HCT116 (cell line): ENCODE measurements around the gene GUCA2B.

Experiments used
- ELF1 ChIP-seq: IDR thresholded peaks from 2 replicates; pipeline ENCODE4 v1.6.1; 2012; ENCODE audit warnings: low read depth, borderline replicate concordance
- JUND ChIP-seq: IDR thresholded peaks from 2 replicates; pipeline ENCODE4 v1.6.1; 2012
- POLR2A ChIP-seq: IDR thresholded peaks from 2 replicates; pipeline ENCODE4 v1.7.0; 2011; ENCODE audit warnings: borderline replicate concordance; ENCODE audit not compliant: insufficient read depth, insufficient read length; ENCODE audit errors: extremely low read depth
- POLR2AphosphoS5 ChIP-seq: IDR thresholded peaks from 2 replicates; pipeline ENCODE4 v1.6.1; 2011; ENCODE audit warnings: mild to moderate bottlenecking, low read depth, low read length, moderate library complexity
- RAD21 ChIP-seq: IDR thresholded peaks from 2 replicates; pipeline ENCODE4 v1.6.1; 2012; ENCODE audit warnings: low read depth, mild to moderate bottlenecking
- TF ChIP-seq, protein P1 (sequence below), 3 experiments: fragments of 200-600 bp in 1 of 3; sonication (generic) in 1 of 3; IDR thresholded peaks in 2 of 3; conservative IDR thresholded peaks in 1 of 3; 2 replicates each; pipeline ENCODE4 v1.5.1; 2012 to 2017; ENCODE audit warnings: low read depth in 2 of 3, low read length in 2 of 3, antibody characterized with exemption in 1 of 3, borderline replicate concordance in 1 of 3, control low read depth in 1 of 3, mild to moderate bottlenecking in 1 of 3, mixed read lengths in 1 of 3, mixed run types in 1 of 3, moderate library complexity in 1 of 3; ENCODE audit not compliant: insufficient read depth in 1 of 3
- TF ChIP-seq, protein P2 (sequence below): IDR thresholded peaks from 2 replicates; pipeline ENCODE4 v1.6.1; 2011; ENCODE audit warnings: mild to moderate bottlenecking, low read length, moderate library complexity; ENCODE audit not compliant: insufficient replicate concordance; ENCODE audit errors: extremely low read depth

DNA sequence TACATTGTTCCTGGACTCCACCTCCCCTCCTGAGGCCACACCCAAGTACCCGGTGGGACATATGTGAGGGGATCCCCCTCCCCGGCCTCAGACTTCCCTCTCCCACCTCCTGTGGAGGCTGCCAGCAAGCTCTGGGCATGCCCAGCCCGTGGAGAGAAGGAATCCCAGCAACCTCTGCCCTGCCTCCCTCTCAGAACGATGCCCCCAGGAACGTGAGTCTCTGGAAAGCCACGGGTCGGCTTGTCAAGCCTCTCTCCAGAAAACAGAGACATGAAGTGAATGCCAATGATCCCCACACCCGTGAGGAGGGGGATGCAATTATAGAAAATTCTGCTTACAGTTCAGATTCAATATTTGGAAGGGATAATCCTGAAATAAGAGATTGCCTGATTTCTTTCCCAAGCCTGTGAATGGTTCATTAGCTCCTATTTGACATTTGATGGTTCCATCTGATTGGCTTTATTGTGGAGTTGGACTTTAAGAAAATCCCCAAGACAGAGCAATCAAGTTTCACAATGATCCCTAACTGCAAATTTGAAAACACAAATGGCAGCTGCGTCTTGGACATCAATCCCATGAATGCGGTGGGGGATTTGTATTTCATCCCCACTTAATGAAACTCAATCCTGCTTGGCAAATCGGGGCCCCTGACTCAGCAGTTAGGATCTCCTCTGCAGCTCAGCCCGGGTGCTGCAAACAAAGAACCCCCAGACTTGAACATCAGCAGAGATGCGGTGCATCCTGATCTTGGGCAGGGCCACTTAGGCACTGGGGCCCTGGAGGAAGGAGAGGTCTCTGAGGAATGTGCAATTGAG lies 9.1 kb upstream of the GUCA2B start:
- TF ChIP-seq, protein P1, sequence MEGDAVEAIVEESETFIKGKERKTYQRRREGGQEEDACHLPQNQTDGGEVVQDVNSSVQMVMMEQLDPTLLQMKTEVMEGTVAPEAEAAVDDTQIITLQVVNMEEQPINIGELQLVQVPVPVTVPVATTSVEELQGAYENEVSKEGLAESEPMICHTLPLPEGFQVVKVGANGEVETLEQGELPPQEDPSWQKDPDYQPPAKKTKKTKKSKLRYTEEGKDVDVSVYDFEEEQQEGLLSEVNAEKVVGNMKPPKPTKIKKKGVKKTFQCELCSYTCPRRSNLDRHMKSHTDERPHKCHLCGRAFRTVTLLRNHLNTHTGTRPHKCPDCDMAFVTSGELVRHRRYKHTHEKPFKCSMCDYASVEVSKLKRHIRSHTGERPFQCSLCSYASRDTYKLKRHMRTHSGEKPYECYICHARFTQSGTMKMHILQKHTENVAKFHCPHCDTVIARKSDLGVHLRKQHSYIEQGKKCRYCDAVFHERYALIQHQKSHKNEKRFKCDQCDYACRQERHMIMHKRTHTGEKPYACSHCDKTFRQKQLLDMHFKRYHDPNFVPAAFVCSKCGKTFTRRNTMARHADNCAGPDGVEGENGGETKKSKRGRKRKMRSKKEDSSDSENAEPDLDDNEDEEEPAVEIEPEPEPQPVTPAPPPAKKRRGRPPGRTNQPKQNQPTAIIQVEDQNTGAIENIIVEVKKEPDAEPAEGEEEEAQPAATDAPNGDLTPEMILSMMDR (IDR thresholded peaks at IDR 0.05 in 2 of 3, conservative IDR thresholded peaks at IDR 0.05 in 1 of 3; ENCODE audit: borderline replicate concordance in 1 of 3, insufficient read depth in 1 of 3, low read depth in 2 of 3, low read length in 2 of 3): no peak
- no peak for TF ChIP-seq RAD21
- TF ChIP-seq ELF1: no peak
- TF ChIP-seq JUND: no peak
- TF ChIP-seq POLR2A: no peak
- TF ChIP-seq, protein P2, sequence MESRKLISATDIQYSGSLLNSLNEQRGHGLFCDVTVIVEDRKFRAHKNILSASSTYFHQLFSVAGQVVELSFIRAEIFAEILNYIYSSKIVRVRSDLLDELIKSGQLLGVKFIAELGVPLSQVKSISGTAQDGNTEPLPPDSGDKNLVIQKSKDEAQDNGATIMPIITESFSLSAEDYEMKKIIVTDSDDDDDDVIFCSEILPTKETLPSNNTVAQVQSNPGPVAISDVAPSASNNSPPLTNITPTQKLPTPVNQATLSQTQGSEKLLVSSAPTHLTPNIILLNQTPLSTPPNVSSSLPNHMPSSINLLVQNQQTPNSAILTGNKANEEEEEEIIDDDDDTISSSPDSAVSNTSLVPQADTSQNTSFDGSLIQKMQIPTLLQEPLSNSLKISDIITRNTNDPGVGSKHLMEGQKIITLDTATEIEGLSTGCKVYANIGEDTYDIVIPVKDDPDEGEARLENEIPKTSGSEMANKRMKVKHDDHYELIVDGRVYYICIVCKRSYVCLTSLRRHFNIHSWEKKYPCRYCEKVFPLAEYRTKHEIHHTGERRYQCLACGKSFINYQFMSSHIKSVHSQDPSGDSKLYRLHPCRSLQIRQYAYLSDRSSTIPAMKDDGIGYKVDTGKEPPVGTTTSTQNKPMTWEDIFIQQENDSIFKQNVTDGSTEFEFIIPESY: no peak
- no peak for TF ChIP-seq POLR2AphosphoS5
